K562 (cell line): ENCODE data around the gene IFI27L2. TPM values are rescaled to one million over a fixed set of nuclear protein-coding genes. Genes with fewer than 3 reads are reported as not detected.

Experiments used
- ATF1 ChIP-seq, 2 experiments: fragments of 450-650 bp in 1 of 2; IDR thresholded peaks; 2 replicates each; pipeline ENCODE4 v1.6.1; 2016; ENCODE audit warnings: missing compliant biosample characterization in 1 of 2, missing genetic modification characterization in 1 of 2
- CBX1 ChIP-seq: sonication (generic); IDR thresholded peaks from 2 replicates; pipeline ENCODE4 v1.6.1; 2016; ENCODE audit warnings: antibody characterized with exemption, low read depth, mild to moderate bottlenecking
- CBX2 ChIP-seq: fragments of 200-600 bp; sonication (generic); IDR thresholded peaks from one replicate; pipeline ENCODE4 v1.6.1; 2012; ENCODE audit warnings: mild to moderate bottlenecking, low read length, inconsistent platforms; ENCODE audit not compliant: insufficient read depth, poor library complexity, severe bottlenecking
- DMBX1 ChIP-seq: fragments of 250-450 bp; sonication (Bioruptor Pico); IDR thresholded peaks from 2 replicates; pipeline ENCODE4 v1.8.0; 2022; ENCODE audit warnings: inconsistent platforms, mild to moderate bottlenecking, moderate library complexity, borderline replicate concordance
- GABPA ChIP-seq: fragments of 200-800 bp; sonication (Bioruptor generic); conservative IDR thresholded peaks from 2 replicates; pipeline ENCODE4 v1.6.1; 2016; ENCODE audit warnings: low read depth, missing genetic modification characterization, missing compliant biosample characterization
- KDM2B ChIP-seq: fragments of 250-450 bp; sonication (Bioruptor Pico); IDR thresholded peaks from 2 replicates; pipeline ENCODE4 v1.8.0; 2021; ENCODE audit warnings: mild to moderate bottlenecking, moderate library complexity
- MIER1 ChIP-seq: fragments of 450-650 bp; IDR thresholded peaks from 2 replicates; pipeline ENCODE4 v1.6.1; 2016; ENCODE audit warnings: antibody characterized with exemption, mild to moderate bottlenecking, low read depth
- NEUROD1 ChIP-seq: fragments of 150-350 bp; IDR thresholded peaks from 2 replicates; pipeline ENCODE4 v1.6.1; 2014; ENCODE audit warnings: borderline replicate concordance, low read length, low read depth; ENCODE audit not compliant: partially characterized antibody
- SMAD4 ChIP-seq: fragments of 250-450 bp; sonication (Bioruptor Pico); conservative IDR thresholded peaks from 2 replicates; pipeline ENCODE4 v1.8.0; 2021; ENCODE audit warnings: inconsistent platforms, mild to moderate bottlenecking, moderate library complexity
- STAT5B ChIP-seq: fragments of 250-450 bp; sonication (Bioruptor Pico); IDR thresholded peaks from 2 replicates; pipeline ENCODE4 v1.8.0; 2021; ENCODE audit warnings: mild to moderate bottlenecking, inconsistent platforms
- ZNF184 ChIP-seq: sonication (generic); formaldehyde crosslinking; IDR thresholded peaks from 2 replicates; pipeline ENCODE4 v1.5.0; 2020; ENCODE audit warnings: missing genetic modification reagents
- ZNF263 ChIP-seq: sonication (generic); formaldehyde crosslinking; IDR thresholded peaks from 2 replicates; pipeline ENCODE4 v1.8.0; 2022; ENCODE audit warnings: mild to moderate bottlenecking, missing genetic modification reagents, borderline replicate concordance
- polyA plus RNA-seq, 8 experiments: library from polyadenylated mRNA; depleted of rRNA in 4 of 8; stranded (reverse) in 5 of 8; unstranded in 3 of 8; fragments of >200 nt; fragmentation: Nextera tagmentation in 2 of 8; fragmentation: Illumina TruSeq in 1 of 8; extraction: Ambion mirVana in 2 of 8; extraction: Trizol in 1 of 8; gene quantifications; 2 replicates each; pipeline versions ENCODE4 v1.2.1 to v1.2.3, GENCODE V29; 2011 to 2014; ENCODE audit warnings: inconsistent platforms in 1 of 8, missing spikeins in 1 of 8
- total RNA-seq, 7 experiments: library from RNA; depleted of rRNA in 6 of 7; stranded (reverse); fragments of >200 nt in 6 of 7; fragmentation: Illumina TruSeq in 2 of 7; extraction: Trizol in 2 of 7; gene quantifications; 2 replicates each; pipeline versions ENCODE4 v1.2.1 to v1.2.3, GENCODE V29; 2011 to 2021; ENCODE audit warnings: low replicate concordance in 1 of 7
- TF ChIP-seq, protein P1 (sequence below): fragments of 250-450 bp; sonication (Bioruptor Pico); IDR thresholded peaks from 2 replicates; pipeline ENCODE4 v1.4.0; 2020; ENCODE audit warnings: borderline replicate concordance
- TF ChIP-seq, protein P2 (sequence below), 2 experiments: IDR thresholded peaks; 2 replicates each; pipeline ENCODE4 v1.6.1; 2012; ENCODE audit warnings: improper control_type of control experiment in 2 of 2, low read depth in 2 of 2, low read length in 2 of 2, borderline replicate concordance in 1 of 2

The IFI27L2 gene
- total and polyA plus RNA-seq, 9 of the 15 experiments (the other 6 are each of a cell fraction or from before 2014, with no cell fraction given) = 1.0 to 9.3 (median 4.1) TPM

- TF ChIP-seq, protein P1, sequence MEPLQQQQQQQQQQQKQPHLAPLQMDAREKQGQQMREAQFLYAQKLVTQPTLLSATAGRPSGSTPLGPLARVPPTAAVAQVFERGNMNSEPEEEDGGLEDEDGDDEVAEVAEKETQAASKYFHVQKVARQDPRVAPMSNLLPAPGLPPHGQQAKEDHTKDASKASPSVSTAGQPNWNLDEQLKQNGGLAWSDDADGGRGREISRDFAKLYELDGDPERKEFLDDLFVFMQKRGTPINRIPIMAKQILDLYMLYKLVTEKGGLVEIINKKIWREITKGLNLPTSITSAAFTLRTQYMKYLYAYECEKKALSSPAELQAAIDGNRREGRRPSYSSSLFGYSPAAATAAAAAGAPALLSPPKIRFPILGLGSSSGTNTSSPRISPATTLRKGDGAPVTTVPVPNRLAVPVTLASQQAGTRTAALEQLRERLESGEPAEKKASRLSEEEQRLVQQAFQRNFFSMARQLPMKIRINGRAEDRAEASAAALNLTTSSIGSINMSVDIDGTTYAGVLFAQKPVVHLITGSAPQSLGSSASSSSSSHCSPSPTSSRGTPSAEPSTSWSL = no peak
- TF ChIP-seq CBX1 = no peak
- no peak for TF ChIP-seq CBX2
- TF ChIP-seq, protein P2, sequence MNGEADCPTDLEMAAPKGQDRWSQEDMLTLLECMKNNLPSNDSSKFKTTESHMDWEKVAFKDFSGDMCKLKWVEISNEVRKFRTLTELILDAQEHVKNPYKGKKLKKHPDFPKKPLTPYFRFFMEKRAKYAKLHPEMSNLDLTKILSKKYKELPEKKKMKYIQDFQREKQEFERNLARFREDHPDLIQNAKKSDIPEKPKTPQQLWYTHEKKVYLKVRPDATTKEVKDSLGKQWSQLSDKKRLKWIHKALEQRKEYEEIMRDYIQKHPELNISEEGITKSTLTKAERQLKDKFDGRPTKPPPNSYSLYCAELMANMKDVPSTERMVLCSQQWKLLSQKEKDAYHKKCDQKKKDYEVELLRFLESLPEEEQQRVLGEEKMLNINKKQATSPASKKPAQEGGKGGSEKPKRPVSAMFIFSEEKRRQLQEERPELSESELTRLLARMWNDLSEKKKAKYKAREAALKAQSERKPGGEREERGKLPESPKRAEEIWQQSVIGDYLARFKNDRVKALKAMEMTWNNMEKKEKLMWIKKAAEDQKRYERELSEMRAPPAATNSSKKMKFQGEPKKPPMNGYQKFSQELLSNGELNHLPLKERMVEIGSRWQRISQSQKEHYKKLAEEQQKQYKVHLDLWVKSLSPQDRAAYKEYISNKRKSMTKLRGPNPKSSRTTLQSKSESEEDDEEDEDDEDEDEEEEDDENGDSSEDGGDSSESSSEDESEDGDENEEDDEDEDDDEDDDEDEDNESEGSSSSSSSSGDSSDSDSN (IDR thresholded peaks at IDR 0.05; ENCODE audit: borderline replicate concordance in 1 of 2, low read depth in 2 of 2, low read length in 2 of 2) = no peak
- TF ChIP-seq NEUROD1 = no peak
- TF ChIP-seq KDM2B (CRISPR knock-in tag) = no peak
- TF ChIP-seq DMBX1 (CRISPR knock-in tag) = peak; percentile 42; the same call in 1 of the 2 replicates
- TF ChIP-seq STAT5B (CRISPR knock-in tag) = no peak
- no peak for TF ChIP-seq ZNF263 (CRISPR knock-in tag)
- peak; percentile 61; the same call in 1 of the 2 replicates for TF ChIP-seq SMAD4 (CRISPR knock-in tag)
- no peak for TF ChIP-seq MIER1
- no peak for TF ChIP-seq ATF1 (CRISPR knock-in tag; IDR thresholded peaks at IDR 0.05)
- no peak for TF ChIP-seq ATF1 (tag; IDR thresholded peaks at IDR 0.05)
- TF ChIP-seq ZNF184 (CRISPR knock-in tag) = no peak
- TF ChIP-seq GABPA (tag) = peak; percentile 64
These were observed 15.4 kb upstream of the IFI27L2 start (continued) for GRCh38 chr14:94144765-94145164.
